Endometrium (tissue), 2 donors: Measurements from ENCODE around the gene MFSD11.
"Not testable (repeated sequence)": the region's sequence is repeated elsewhere in the genome, so short reads cannot be mapped to it uniquely, and the experiment has no call there.

ENCODE experiments used
- FAIRE-seq: peaks from 2 replicates; lab custom pipeline; 2012; peaks lifted over from hg19 to GRCh38; lab: Jason Lieb, UNC
- donor health status: control.
- donor health status: control.

Gene MFSD11

DNA sequence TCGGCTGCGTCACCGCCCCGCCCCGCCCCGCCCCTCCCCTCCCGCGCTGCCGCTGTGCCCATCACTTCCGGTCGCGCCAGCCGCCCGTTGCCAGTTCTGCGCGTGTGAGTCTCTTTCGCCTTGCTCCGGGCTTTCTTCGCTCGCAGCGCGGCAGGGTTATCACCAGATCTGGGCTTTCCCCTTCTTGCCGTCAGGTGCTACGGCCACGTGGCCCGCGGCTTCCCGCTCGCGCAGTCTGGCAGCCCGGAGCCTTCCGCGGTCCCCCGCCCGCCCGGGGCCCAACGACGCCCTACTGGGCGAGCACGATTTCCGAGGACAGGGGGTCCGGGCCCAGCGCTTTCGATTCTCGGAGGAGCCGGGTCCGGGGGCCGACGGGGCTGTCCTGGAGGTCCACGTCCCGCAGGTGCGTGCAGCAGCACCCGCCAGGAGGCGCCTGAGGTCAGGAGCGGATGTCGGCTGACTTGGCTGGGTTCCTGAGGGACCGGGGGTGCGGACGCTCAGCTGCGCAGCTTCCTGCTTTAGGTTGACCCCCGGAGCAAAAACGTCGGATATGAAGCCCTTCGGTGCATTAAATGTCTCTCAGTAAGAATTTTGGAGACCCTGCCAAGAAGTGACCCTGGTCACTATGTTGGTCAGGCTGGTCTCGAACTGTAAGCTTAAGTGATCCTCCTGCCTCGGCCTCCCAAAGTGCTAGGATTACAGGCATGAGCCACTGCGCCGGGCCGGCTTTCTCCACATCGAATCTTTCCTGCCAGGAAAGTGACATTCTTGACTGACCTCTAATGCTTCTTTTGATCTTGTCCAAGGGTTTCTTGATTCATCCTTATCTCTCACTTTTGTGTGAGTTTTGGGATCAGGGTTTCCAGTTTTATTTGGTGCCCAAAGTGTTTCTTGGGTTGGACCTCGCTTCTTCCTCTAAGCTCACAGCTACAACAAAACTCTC is 10.9 kb upstream of the MFSD11 start, which contains the start of gene METTL23:
TSS of gene METTL23 (plus strand) at position 64 of the 943 bp plus-strand sequence. CDS start 2,872 bp downstream, outside the sequence.
- FAIRE-seq = no peak

DNA sequence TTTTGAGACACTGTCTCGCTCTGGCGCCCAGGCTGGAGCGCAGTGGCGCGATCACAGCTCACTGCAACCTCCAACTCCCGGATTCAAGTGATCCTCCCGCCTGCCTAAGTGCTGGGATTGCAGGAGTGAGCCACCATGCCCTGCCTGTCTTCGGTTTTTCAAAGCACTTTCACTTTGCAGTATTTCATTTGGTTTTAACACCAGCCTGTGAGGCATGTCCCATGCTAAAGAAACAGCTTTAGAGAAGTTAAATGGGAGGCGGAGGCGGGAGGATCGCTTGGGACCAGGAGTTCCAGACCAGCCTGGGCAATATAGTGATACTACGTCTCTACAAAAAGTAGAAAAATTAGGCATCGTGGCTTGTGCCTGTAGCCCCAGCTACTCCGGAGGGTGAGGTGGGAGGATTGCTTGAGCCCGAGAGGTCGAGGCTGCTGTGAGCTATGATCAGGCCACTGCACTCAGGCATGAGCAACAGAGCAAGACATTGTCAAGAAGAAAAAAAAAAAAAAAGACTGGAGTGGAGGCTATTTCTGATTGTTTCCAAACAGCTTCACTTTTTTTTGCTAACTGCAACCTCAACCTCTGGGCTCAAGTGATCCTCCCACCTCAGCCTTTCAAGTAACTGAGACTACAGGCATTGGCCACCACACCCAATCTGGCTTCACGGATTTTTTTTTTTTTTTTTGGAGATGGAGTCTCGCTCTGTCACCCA is 10.0 kb upstream of the MFSD11 start:
- no peak for FAIRE-seq

DNA sequence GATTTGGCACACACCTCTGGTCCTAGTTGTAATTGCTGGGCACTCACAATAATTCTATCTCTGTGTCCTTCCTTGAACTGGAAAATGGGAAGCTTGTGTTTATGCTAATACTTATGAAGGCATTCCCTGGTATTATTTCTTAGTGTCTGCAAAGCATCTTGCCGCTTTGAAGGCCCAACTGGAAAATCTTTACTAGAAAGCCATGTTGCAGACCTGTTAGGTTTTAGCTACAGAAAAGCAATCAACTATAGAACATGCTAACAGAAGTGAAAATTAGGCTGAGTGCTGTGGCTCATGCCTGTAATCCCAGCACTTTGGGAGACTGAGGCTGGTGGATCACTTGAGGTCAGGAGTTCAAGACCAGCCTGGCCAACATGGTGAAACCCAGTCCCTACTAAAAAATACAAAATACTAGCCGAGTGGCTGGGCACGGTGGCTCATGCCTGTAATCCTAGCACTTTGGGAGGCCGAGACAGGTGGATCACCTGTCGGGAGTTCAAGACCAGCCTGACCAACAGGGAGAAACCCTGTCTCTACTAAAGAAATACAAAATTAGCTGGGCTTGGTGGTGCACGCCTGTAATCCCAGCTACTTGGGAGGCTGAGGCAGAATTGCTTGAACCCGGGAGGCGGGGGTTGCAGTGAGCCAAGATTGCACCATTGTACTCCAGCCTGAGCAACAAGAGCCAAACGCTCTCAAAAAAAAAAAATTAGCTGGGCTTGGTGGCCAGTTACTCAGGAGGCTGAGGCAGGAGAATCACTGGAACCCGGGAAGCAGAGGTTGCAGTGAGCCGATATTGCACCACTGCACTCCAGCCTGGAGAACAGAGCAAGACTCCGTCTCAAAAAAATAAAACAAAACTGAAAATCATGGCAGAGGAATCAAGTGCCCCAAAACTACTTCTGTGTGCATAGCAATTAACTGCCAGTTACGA is 5.9 kb upstream of the MFSD11 start:
- FAIRE-seq = not testable (repeated sequence)

DNA sequence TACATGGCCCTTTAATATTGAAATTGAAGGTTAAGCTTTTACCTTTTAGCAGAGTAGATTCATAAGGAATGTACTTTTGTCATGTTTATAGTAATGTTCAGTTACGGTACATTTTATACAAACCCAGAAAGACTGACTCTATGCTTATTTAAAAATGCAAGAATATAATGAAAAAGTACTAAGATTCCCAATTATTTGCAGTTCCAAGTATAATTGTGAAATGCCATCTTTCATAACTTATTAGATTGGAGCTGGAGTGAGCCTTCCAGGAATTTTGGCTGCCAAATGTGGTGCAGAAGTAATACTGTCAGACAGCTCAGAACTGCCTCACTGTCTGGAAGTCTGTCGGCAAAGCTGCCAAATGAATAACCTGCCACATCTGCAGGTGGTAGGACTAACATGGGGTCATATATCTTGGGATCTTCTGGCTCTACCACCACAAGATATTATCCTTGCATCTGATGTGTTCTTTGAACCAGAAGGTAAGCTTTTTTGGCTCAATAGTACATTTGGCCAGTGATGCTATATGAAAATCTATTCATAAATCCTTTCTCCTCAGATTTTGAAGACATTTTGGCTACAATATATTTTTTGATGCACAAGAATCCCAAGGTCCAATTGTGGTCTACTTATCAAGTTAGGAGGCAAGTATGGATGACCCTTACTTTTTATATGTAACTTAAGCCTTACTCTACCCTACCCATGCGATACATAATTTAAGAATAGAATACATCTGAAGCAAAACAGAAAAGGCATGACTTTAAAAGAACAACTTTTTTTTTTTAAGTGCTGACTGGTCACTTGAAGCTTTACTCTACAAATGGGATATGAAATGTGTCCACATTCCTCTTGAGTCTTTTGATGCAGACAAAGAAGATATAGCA is 4.9 kb upstream of the MFSD11 start:
- no peak for FAIRE-seq

DNA sequence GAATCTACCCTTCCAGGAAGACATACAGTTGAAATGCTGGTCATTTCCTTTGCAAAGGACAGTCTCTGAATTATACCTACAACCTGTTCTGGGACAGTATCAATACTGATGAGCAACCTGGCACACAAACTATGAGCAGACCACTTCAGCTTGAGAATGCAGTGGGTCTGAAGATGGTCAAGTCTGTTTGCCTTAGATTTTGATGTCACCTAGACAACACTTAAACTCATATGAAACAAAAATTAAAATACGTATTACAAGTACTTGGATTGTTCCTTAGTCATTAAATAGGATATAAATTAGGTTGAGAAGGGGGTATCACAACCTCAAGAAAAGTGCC is 4.3 kb upstream of the MFSD11 start:
- FAIRE-seq = no peak

DNA sequence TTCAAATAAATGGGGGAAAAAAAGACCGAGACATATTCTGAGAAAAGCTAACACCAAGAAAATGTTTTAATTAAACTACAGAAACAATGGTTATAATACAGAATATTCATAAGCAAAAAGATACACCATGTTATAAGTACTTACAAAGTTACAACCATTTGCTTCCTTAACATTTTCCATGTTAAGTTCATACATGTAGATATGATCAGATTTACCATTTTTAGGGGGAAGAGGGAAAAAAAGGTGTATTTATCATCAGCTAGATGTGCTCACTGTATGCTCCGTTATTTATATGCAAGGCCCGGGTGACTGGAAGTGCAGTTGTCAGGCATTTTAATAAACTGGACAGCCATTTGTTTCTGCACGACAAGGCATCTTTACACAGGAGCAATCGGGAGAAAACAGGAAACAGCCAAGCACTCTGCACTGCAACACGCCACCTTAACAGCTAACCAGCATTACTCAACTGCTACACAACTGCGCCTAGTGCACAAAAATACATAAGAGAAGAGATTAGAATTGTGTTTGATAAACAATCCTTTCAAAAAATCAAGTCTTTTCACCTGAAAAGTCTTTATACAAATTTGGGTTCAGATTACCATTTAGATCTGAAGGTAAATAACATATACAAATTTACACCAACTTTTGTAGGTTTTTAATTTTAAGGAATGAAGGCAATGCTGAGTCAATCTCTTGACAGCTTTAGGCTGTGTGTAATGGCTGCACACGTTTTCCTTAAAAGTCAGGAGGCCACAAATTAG is 3.7 kb upstream of the MFSD11 start:
- no peak for FAIRE-seq

DNA sequence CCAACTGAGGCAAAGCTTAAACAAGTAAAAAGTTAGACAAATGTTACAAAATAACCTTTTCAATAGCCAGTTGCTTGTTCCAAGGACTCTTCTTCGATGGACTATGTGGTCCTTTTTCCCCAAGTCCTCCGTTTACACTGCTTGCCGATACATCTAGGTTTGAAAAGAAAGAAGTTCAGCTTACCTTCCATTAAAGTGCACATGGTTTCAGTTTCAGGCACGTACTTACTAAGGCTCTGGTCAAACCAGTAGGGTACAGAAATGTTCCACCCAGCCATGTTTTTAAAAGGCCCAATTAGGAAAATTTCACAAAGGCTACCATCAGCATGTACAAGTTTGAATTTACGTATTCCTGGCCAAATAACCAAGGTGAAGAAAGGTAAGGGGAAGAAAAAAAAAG is 2.9 kb upstream of the MFSD11 start:
- FAIRE-seq = no peak

DNA sequence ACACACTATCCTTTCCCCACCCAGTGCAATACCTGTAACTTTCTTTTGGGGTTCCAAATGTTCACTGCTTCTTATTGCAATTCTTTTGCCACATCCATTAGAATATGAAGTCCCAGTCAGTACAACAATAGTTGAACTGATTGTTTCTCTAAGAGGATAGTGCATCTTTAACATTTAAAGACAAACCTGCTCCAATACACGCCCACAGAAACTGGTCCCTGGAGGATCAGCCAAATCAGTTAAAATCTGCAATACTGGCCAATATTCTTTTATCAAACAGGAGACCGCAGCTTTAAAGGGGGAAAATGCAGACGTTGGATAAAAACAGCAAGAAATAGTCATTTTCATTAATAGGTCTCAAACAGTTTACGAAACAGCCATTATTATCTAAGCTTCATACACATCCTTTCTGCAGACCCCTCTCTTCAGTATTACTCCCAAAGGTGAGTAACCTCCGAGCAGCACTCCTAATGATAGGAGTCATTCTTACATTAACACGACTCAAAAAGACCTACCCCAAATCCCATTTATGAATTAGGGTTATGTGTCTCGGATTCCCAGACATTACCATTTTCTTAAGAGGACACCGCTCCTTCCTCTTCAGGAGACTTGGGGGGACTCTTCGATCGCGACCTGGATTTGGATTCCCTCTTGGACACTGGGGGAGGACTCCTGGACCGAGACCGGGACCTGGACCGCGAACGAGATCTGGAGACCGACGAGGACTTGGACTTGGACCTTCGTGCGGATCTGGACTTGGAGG is 2.2 kb upstream of the MFSD11 start:
- FAIRE-seq = no peak

DNA sequence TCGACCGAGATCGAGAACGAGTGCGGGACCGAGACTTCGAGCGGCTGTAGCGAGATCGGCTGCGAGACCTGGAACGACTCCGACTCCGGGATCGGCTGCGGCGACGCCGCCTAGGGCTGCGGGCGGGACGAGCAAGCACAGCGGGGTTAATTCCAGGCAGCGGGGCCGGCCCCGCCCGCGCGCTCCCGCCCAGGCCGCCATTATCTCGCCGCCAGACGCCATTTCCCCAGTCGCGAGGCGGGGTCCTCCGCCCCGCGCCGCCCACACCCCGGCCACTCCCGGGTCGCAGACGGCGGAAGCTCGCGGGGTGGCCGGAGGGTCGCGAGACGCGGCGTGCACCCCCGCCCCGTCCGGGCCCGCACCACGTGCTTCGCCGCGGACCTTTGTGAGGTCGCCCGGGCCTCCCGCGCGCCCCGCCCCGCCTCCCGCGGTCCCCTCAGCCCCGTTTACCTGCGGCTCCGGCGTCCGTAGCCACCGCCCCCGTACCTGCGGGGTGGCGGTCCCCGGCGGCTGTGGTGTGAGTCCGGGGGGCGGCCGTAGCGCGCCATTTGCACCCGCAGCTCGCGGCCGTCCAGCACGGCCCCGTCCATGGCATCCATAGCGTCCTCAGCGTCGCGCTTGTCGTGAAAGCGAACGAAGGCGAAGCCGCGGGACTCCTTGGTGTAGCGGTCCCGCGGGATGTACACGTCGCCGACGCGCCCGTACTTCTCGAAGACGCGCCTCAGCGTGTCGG is 1.4 kb upstream of the MFSD11 start:
- no peak for FAIRE-seq

DNA sequence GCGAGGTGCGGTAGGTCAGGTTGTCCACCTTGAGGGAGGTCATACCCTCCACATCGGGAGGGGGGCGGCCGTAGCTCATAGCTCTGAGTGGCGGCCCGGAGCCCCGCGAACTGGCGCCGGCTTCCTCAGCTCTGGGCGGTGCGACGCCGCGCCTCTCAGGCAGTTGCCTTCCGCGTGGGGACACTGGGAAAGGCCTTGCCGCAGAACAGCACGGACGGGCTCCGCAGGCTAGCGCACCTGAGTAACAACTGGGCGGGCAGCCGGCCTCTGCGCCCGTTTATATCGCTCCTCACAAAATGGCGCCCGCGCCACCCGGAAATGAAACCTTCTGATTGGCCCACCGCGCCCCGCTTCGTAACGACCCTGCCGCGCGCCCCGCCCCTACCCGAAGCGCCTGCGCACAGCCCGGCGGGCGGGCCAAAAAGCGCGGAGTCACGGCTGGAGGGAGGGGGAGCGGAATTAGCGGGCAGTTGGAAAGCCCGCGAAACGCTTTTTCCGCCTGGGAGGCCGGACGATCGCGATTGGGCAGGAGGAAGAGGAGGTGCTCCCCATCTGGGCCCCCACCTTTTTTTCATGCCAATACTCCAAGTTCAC is 740 bp upstream of the MFSD11 start, which contains the start of gene SRSF2:
TSS of gene SRSF2 (minus strand) at position 250 of the 594 bp plus-strand sequence. CDS start at position 79, 171 bp downstream.
- FAIRE-seq = peak; percentile 90

DNA sequence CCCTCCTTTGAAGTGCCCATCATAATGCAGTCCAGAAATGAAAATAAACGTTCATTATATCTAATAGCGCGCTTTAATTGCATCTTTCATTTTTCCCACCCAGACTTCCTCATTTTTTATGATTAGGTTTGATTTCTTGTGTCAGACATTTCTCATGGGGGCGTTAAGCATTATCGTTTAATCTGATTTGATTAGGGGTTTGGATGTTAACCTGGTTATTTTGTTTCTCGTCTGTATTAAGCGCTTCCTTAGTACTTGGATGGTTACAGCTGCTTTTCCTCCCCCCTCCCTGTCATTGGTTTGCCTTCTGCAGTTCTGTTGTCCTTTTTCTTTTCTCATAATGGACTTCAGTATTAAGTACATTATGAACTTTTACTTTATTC is 540 bp downstream of the MFSD11 start:
- no peak for FAIRE-seq

DNA sequence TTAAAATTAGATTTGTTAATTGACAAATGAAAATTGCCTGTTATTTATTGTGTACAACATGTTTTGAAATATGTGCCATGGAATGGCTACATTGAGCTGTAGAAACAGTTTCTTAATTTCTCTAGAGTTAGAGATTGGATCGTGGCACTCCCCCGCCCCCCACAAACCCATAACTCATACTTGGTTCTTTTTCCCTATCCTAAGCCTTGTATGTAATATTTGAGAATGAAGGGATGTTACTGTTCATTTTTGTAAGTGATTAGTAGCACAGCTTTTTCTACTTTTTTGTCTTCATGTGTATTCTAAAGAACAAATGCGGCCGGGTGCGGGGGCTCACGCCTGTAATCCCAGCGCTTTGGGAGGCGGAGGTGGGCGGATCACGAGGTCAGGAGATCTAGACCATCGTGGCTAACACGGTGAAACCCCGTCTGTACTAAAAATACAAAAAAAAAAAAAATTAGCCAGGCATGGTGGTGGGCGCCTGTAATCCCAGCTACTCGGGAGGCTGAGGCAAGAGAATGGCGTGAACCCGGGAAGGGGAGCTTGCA is 1.7 kb downstream of the MFSD11 start:
- not testable (repeated sequence) for FAIRE-seq

DNA sequence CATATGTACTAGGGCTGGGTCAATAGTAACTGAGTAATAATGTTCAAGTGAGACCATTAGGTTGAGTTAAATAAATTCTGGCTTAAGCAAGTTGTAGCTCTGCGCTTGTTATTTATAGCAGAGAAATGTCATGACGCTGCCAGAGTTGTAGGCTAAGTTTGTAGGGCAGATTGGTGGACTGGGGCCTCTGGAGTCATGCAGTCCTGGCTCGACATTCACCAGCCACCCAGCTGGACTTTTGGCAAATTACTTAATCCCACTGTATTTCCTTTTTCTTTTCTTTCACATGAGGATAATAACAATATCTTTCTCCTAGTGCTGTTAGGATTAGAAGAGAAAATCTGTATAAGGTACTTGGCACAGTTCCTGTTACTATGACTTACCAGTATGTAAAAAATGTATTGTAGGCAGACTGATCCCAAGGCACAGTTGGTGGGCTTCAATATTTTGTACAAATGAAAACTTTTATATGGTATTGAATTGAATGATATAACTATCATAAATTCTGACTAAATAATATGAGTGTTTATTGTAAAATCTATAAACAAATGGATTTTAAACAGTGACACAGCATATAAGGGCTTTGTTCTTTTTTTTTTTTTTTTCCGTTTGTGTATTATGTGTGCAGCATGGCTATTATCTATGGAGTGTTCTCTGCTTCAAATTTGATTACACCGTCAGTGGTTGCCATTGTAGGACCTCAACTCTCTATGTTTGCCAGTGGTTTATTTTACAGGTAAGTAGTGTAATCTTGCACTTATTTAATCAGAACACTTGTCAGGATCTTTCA is 2.6 kb downstream of the MFSD11 start:
- FAIRE-seq = no peak

DNA sequence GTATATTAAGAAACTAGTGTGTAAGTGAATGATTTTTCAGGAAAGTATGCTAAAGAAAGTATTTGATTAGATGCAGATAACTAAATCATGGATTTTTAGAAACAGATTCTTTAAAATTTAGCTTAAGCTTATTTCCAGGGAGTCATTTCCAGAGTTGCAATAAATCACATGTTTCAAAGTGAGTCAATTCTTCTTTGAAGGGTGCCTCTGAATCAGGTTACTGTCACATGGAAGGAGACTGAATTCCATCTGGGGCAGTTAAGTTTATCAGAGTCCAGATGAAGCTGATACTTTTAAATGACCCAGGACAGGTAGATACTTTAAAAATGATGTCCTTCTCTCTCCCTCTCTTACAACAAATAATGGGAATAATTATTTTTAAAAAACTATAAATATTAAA is 5.0 kb downstream of the MFSD11 start:
- FAIRE-seq = no peak

DNA sequence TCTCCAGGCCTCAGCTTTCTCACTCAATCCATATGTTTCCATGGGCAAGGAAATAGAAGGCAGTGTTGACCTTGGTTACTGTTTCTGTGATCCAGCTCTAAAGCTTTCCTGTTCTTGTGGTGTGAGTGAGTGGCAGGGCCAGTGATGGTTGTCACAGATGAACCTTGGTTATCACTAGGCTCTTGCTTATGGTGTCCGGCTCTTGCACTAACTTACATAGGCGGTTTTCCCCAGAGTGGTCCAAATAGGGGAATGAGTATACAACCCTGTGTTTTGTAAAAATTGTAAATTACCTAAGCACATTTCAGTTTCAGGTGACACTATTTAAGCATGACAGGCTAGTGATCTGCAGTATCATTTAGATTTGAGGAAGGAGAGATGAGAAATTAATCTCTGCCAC is 6.8 kb downstream of the MFSD11 start:
- no peak for FAIRE-seq

DNA sequence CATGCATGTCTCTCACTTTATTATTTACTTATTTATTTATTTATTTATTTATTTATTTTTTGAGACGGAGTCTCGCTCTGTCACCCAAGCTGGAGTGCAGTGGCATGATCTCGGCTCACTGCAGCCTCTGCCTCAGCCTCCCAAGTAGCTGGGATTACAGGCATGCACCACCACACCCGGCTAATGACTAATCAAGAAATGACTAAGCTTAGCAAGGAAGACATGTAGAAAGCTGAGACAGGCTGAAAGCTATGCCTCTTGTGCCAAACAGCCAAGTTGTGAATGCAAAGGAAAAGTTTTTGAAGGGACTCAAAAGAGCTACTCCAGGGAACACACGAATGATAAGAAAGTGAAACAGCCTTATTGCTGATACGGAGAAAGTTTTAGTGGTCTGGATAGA is 7.9 kb downstream of the MFSD11 start:
- not testable (repeated sequence) for FAIRE-seq

DNA sequence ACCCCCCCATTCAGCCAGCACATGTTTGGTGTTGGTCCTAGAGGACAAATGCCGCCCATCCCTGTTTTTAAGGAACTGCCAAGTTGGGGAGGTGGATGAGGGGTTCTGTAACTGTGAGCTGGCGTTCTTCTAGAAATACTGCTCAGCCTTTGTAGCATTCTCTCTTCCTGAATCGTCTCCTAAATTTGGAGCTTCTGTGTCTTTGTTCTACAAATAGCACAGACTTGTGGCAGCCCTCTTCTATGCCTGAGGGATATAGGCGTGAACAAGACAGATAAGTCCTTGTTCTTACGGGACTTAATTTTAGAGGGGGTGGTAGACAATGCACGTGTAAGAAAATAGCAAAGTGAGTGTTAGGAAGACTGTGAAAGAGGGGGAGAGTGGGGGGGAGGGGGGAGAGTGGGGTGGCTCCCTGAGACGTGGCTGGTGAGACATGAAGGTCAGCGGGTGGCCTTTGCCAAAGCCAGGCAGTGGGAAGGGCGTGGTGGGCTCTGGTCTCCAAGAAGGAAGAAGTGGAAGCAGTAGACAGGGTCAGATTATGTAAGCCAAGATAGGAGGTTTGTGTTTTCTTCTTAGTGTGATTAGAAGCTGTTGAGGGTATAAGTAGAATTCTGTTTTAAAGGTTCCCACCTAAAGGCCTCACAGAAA is 9.9 kb downstream of the MFSD11 start:
- no peak for FAIRE-seq
